Keratinocyte (primary cell): ENCODE results near the gene TUBE1. TPM values are rescaled to one million over a fixed set of nuclear protein-coding genes. Genes with fewer than 3 reads are reported as not detected.

Experiments used
- DNase-seq: peaks from one replicate; pipeline ENCODE4 v3.0.0-alpha.2; 2011; ENCODE audit warnings: low read depth, missing footprints, low spot score
- FAIRE-seq: peaks from 2 replicates; lab custom pipeline; 2011; peaks lifted over from hg19 to GRCh38; lab: Jason Lieb, UNC
- H2AFZ ChIP-seq: 2 replicates; pipeline ENCODE4 v1.6.0; 2012; ENCODE audit warnings: low read length, control low read depth, inconsistent platforms; ENCODE audit not compliant: control insufficient read depth
- H3K27ac ChIP-seq: 2 replicates; pipeline ENCODE4 v1.5.1; 2011; ENCODE audit warnings: low read length; ENCODE audit not compliant: control insufficient read depth, insufficient read depth
- H3K27me3 ChIP-seq: 3 replicates; pipeline ENCODE4 v1.6.0; 2011; ENCODE audit warnings: low read length; ENCODE audit not compliant: control insufficient read depth, insufficient read depth; ENCODE audit errors: extremely low read depth
- H3K36me3 ChIP-seq, 2 experiments: 2 replicates in 1 of 2; 3 replicates in 1 of 2; pipeline ENCODE4 v1.5.1; 2011; ENCODE audit warnings: low read length in 2 of 2, mild to moderate bottlenecking in 1 of 2; ENCODE audit not compliant: control insufficient read depth in 2 of 2, insufficient read depth in 2 of 2; ENCODE audit errors: extremely low read depth in 1 of 2
- H3K4me1 ChIP-seq: 3 replicates; pipeline ENCODE4 v1.5.1; 2011; ENCODE audit warnings: low read length; ENCODE audit not compliant: control insufficient read depth, insufficient read depth; ENCODE audit errors: extremely low read depth
- H3K4me2 ChIP-seq: 3 replicates; pipeline ENCODE4 v1.6.0; 2011; ENCODE audit warnings: low read depth, low read length; ENCODE audit not compliant: control insufficient read depth, insufficient read depth; ENCODE audit errors: extremely low read depth
- H3K4me3 ChIP-seq, 3 experiments: fragments of 200-600 bp in 1 of 3; sonication (generic) in 1 of 3; 2 replicates in 2 of 3; 3 replicates in 1 of 3; pipeline ENCODE4 v1.5.1; 2011 to 2016; ENCODE audit warnings: low read length in 3 of 3, mild to moderate bottlenecking in 3 of 3, control low read depth in 2 of 3, inconsistent platforms in 1 of 3, low read depth in 1 of 3, mixed read lengths in 1 of 3, mixed run types in 1 of 3, moderate library complexity in 1 of 3; ENCODE audit not compliant: control insufficient read depth in 2 of 3, insufficient read depth in 2 of 3; ENCODE audit errors: extremely low read depth in 1 of 3
- H3K79me2 ChIP-seq: 2 replicates; pipeline ENCODE4 v1.6.0; 2012; ENCODE audit warnings: low read length; ENCODE audit not compliant: control insufficient read depth, insufficient read depth
- H3K9ac ChIP-seq: 3 replicates; pipeline ENCODE4 v1.6.0; 2011; ENCODE audit warnings: low read length; ENCODE audit not compliant: control insufficient read depth, insufficient read depth; ENCODE audit errors: extremely low read depth
- H3K9me1 ChIP-seq: 3 replicates; pipeline ENCODE4 v1.6.0; 2011; ENCODE audit warnings: low read length; ENCODE audit not compliant: control insufficient read depth, insufficient read depth; ENCODE audit errors: extremely low read depth
- H3K9me3 ChIP-seq: 2 replicates; pipeline ENCODE4 v1.5.1; 2012; ENCODE audit warnings: low read depth, low read length; ENCODE audit not compliant: control insufficient read depth
- H4K20me1 ChIP-seq: 3 replicates; pipeline ENCODE4 v1.6.0; 2011; ENCODE audit warnings: low read length; ENCODE audit not compliant: control insufficient read depth, insufficient read depth; ENCODE audit errors: extremely low read depth
- CTCF ChIP-seq, 3 experiments: IDR thresholded peaks in 1 of 3; conservative IDR thresholded peaks in 1 of 3; optimal IDR thresholded peaks in 1 of 3; 2 replicates in 2 of 3; 3 replicates in 1 of 3; pipeline versions ENCODE3 to v1.5.1; 2011; ENCODE audit warnings: low read length in 3 of 3, mild to moderate bottlenecking in 3 of 3, moderate library complexity in 2 of 3, control low read depth in 1 of 3, inconsistent platforms in 1 of 3; ENCODE audit not compliant: insufficient read depth in 2 of 3; ENCODE audit errors: extremely low read depth in 1 of 3
- EZH2 ChIP-seq: IDR thresholded peaks from one replicate; pipeline ENCODE4 v1.6.1; 2012; ENCODE audit warnings: inconsistent platforms, mild to moderate bottlenecking, low read length, moderate library complexity
- dilution Hi-C: fragments of 300-500 bp; cut with MboI; formaldehyde crosslinking; loops from one replicate; pipeline ENCODE4 v1.7.0; 2020; ENCODE audit warnings: low sequenced_read_pairs; ENCODE audit not compliant: extremely low pct_ligation_motif_present
- polyA plus RNA-seq, 5 experiments: library from polyadenylated mRNA; depleted of rRNA in 3 of 5; stranded (reverse) in 3 of 5; stranded (forward) in 1 of 5; unstranded in 1 of 5; fragments of >200 nt; gene quantifications; 1 replicate in 1 of 5; 2 replicates in 3 of 5; 3 replicates in 1 of 5; pipeline versions ENCODE4 v1.2.1 to v1.2.3, GENCODE V29; 2011 to 2012; ENCODE audit warnings: missing spikeins in 2 of 5, low read depth in 1 of 5, low replicate concordance in 1 of 5

The TUBE1 gene
- polyA plus RNA-seq, 1 donor (not counting 4 experiments of a cell fraction or from before 2014, with no cell fraction given), result 15.4 TPM

DNA sequence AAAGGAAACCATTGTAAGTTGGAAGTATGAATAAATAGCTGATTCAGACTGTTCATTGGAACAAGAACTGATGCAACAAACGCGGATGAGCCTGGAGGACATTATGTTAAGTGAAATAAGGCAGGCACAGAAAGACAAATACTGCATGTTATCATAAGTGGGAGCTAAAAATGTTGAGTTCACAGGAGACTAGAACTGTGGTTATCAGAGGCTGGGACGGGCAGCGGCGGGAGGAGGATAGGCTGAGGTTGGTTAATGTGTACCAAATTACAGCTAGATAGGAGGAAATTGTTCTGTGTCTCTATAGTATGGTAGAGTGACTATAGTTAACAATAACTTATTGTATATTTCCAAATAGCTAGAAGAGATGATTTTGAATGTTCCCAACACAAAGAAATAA lies 40.9 kb upstream of the TUBE1 start:
- Histone ChIP-seq H3K9me3 (no peaks in the 10 kb centered on the region), H3K36me3 (no peaks in the 10 kb centered on the region), H3K4me3 (no peak overlapping the region), H3K4me1 (peaks cover 9% of the 10 kb centered on the region), H3K9me1 (no peaks in the 10 kb centered on the region), H3K27ac (no peak overlapping the region), H2AFZ (no peak overlapping the region), H3K27me3 (no peaks in the 10 kb centered on the region), H3K9ac (no peak overlapping the region), H3K4me2 (no peak overlapping the region), H3K79me2 (no peaks in the 10 kb centered on the region), H4K20me1 (no peaks in the 10 kb centered on the region)
- no peak for DNase-seq
- no peak for TF ChIP-seq EZH2
- TF ChIP-seq CTCF (optimal IDR thresholded peaks at IDR 0.05 in 1 of 3, IDR thresholded peaks at IDR 0.05 in 1 of 3, conservative IDR thresholded peaks at IDR 0.05 in 1 of 3; ENCODE audit: extremely low read depth in 1 of 3, insufficient read depth in 2 of 3, low read length in 3 of 3), result no peak
- no peak for FAIRE-seq
- dilution Hi-C loops, result no loop called here

GRCh38 chr6:112123982-112124381 lies 36.7 kb upstream of the TUBE1 start:
- Histone ChIP-seq H3K4me1 (no peaks in the 10 kb centered on the region), H3K36me3 (no peaks in the 10 kb centered on the region), H2AFZ (no peak overlapping the region), H3K4me2 (no peak overlapping the region), H3K4me3 (no peak overlapping the region), H3K9me1 (no peaks in the 10 kb centered on the region), H3K9ac (no peak overlapping the region), H3K79me2 (no peaks in the 10 kb centered on the region), H3K9me3 (no peaks in the 10 kb centered on the region), H3K27me3 (no peaks in the 10 kb centered on the region), H3K27ac (no peak overlapping the region), H4K20me1 (no peaks in the 10 kb centered on the region)
- TF ChIP-seq EZH2 (no peak), CTCF (optimal IDR thresholded peaks at IDR 0.05 in 1 of 3, IDR thresholded peaks at IDR 0.05 in 1 of 3, conservative IDR thresholded peaks at IDR 0.05 in 1 of 3; ENCODE audit: extremely low read depth in 1 of 3, insufficient read depth in 2 of 3, low read length in 3 of 3) (no peak)
- DNase-seq (no peak), FAIRE-seq (no peak)
- dilution Hi-C loops, result no loop called here
